ENCODE data around the gene RBFOX1. TPM values are rescaled to one million over a fixed set of nuclear protein-coding genes. Genes with fewer than 3 reads are reported as not detected.

RBFOX1 gene
- total RNA-seq, 1 experiment from 2014 or later = not detected

DNA sequence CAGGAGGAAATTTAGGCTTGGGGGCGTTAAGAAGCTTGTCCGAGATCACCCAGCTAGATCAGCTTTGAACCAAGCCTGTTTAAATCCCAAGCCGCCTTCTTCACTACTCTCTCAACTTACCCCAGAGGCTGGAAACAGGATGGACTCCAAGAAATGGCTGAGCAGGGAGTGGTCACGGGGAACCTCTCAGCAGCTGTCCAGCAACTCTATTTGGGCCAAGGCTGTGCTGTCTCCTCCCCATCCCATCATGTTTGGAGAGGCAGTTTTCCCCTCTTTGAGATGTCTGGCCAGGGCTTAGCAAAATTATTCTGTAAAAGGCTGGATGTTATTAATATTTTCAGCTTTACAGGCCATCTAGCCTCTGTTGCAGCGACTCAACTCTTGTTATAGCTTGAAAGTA is 305.7 kb downstream of the RBFOX1 start:
- H3K27me3 ChIP-seq (ENCODE audit: low read length) = no peaks in the 10 kb centered on the region
- H3K36me3 ChIP-seq (ENCODE audit: low read depth, low read length) = no peaks in the 10 kb centered on the region
- BruUV-seq (replicated peaks) = no TSS peak
- H4K20me1 ChIP-seq (ENCODE audit: low read length) = no peaks in the 10 kb centered on the region
- no peak overlapping the region for H3K4me2 ChIP-seq (ENCODE audit: low read length)
- ChIA-PET POLR2A (ENCODE audit: unreplicated experiment) (no interaction called here), CTCF (no interaction called here)
- intact Hi-C loops (cut with micrococcal nuclease) = no loop called here
- TF ChIP-seq EZH2phosphoT487 (IDR thresholded peaks at IDR 0.05; ENCODE audit: borderline replicate concordance, low read length) (no peak), EZH2 (IDR thresholded peaks at IDR 0.05; ENCODE audit: low read length, unreplicated experiment) (no peak)
- TF ChIP-seq, protein P1, sequence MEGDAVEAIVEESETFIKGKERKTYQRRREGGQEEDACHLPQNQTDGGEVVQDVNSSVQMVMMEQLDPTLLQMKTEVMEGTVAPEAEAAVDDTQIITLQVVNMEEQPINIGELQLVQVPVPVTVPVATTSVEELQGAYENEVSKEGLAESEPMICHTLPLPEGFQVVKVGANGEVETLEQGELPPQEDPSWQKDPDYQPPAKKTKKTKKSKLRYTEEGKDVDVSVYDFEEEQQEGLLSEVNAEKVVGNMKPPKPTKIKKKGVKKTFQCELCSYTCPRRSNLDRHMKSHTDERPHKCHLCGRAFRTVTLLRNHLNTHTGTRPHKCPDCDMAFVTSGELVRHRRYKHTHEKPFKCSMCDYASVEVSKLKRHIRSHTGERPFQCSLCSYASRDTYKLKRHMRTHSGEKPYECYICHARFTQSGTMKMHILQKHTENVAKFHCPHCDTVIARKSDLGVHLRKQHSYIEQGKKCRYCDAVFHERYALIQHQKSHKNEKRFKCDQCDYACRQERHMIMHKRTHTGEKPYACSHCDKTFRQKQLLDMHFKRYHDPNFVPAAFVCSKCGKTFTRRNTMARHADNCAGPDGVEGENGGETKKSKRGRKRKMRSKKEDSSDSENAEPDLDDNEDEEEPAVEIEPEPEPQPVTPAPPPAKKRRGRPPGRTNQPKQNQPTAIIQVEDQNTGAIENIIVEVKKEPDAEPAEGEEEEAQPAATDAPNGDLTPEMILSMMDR (conservative IDR thresholded peaks at IDR 0.05; ENCODE audit: low read depth, low read length) = no peak
- DNase-seq = no peak
- H3K27ac ChIP-seq (ENCODE audit: low read length) = no peak overlapping the region
- H2AFZ ChIP-seq (ENCODE audit: low read length) = no peak overlapping the region
- H3F3A ChIP-seq (ENCODE audit: low read length, unreplicated experiment) = no peaks in the 10 kb centered on the region
- H3K4me3 ChIP-seq (ENCODE audit: low read length) = no peak overlapping the region
- no peaks in the 10 kb centered on the region for H3K9me2 ChIP-seq (replicated peaks; ENCODE audit: low read length)
- ATAC-seq = no peak
- H3K9me3 ChIP-seq (ENCODE audit: low read length) = no peaks in the 10 kb centered on the region
- no peaks in the 10 kb centered on the region for H3K79me2 ChIP-seq (ENCODE audit: low read length)
- no peak overlapping the region for H3K9ac ChIP-seq (ENCODE audit: low read length)
- no peaks in the 10 kb centered on the region for H3K4me1 ChIP-seq (ENCODE audit: insufficient read depth, low read length)

DNA sequence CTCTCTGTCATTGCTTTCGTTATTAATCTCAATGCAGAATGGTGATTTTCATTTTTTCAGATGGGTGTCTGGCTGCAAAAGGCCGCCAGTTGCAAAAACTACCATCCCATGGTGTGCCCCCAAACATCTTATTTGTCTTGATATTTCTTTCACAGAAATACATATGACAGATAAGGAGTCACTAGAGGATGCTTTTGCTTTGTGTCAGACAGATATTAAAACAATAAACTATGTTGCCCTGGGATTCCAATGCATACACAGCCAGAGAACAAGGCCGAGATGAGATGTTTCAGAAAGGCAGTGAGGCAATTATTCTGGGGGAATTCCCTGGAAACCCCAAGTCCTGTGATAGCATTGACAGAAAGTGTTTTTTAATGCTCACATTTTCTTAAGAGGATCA is 307.7 kb downstream of the RBFOX1 start:
- Histone ChIP-seq H3F3A (ENCODE audit: low read length, unreplicated experiment) (no peaks in the 10 kb centered on the region), H4K20me1 (ENCODE audit: low read length) (no peaks in the 10 kb centered on the region), H3K9me3 (ENCODE audit: low read length) (no peaks in the 10 kb centered on the region), H3K4me1 (ENCODE audit: insufficient read depth, low read length) (no peaks in the 10 kb centered on the region), H3K9me2 (replicated peaks; ENCODE audit: low read length) (no peaks in the 10 kb centered on the region), H3K4me3 (ENCODE audit: low read length) (no peak overlapping the region), H3K79me2 (ENCODE audit: low read length) (no peaks in the 10 kb centered on the region), H3K36me3 (ENCODE audit: low read depth, low read length) (no peaks in the 10 kb centered on the region), H3K9ac (ENCODE audit: low read length) (no peak overlapping the region), H3K27ac (ENCODE audit: low read length) (no peak overlapping the region), H3K4me2 (ENCODE audit: low read length) (no peak overlapping the region), H2AFZ (ENCODE audit: low read length) (no peak overlapping the region), H3K27me3 (ENCODE audit: low read length) (no peaks in the 10 kb centered on the region)
- POLR2A ChIA-PET (ENCODE audit: unreplicated experiment) = no interaction called here
- CTCF ChIA-PET = no interaction called here
- TF ChIP-seq EZH2 (IDR thresholded peaks at IDR 0.05; ENCODE audit: low read length, unreplicated experiment) (no peak), EZH2phosphoT487 (IDR thresholded peaks at IDR 0.05; ENCODE audit: borderline replicate concordance, low read length) (no peak)
- TF ChIP-seq, protein P1 (conservative IDR thresholded peaks at IDR 0.05; ENCODE audit: low read depth, low read length) = no peak
- intact Hi-C loops (cut with micrococcal nuclease) = no loop called here
- DNase-seq (no peak), ATAC-seq (no peak)
- no TSS peak for BruUV-seq (replicated peaks)

DNA sequence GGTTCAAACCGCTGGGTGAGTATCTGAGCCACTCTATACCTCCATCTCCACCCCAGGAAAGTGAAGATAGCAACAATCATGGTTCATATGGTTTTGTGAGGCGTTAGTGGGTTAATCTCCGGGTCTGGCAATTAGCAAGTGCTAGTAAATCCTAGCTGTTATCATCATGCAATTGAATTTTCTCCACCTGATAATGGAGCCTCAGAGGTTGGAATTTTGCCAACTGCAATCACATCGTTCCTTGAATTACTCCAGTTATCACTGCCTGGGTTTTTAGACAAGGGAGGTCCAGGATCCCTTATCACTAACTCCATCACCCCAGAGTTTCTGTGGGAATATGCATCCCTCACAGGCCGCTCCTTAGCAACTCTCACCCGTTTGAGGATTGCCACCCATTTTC is 311.5 kb downstream of the RBFOX1 start:
- Histone ChIP-seq H3K4me2 (ENCODE audit: low read length) (no peak overlapping the region), H3K79me2 (ENCODE audit: low read length) (no peaks in the 10 kb centered on the region), H3K4me1 (ENCODE audit: insufficient read depth, low read length) (no peaks in the 10 kb centered on the region), H3K9me2 (replicated peaks; ENCODE audit: low read length) (no peaks in the 10 kb centered on the region), H2AFZ (ENCODE audit: low read length) (no peak overlapping the region), H3K27me3 (ENCODE audit: low read length) (no peaks in the 10 kb centered on the region), H3K36me3 (ENCODE audit: low read depth, low read length) (no peaks in the 10 kb centered on the region), H3K9me3 (ENCODE audit: low read length) (no peaks in the 10 kb centered on the region), H4K20me1 (ENCODE audit: low read length) (no peaks in the 10 kb centered on the region), H3K4me3 (ENCODE audit: low read length) (no peak overlapping the region), H3K27ac (ENCODE audit: low read length) (no peak overlapping the region), H3K9ac (ENCODE audit: low read length) (no peak overlapping the region), H3F3A (ENCODE audit: low read length, unreplicated experiment) (no peaks in the 10 kb centered on the region)
- no peak for DNase-seq
- TF ChIP-seq, protein P1 (conservative IDR thresholded peaks at IDR 0.05; ENCODE audit: low read depth, low read length) = no peak
- no peak for TF ChIP-seq EZH2 (IDR thresholded peaks at IDR 0.05; ENCODE audit: low read length, unreplicated experiment)
- no peak for TF ChIP-seq EZH2phosphoT487 (IDR thresholded peaks at IDR 0.05; ENCODE audit: borderline replicate concordance, low read length)
- intact Hi-C loops (cut with micrococcal nuclease) = no loop called here
- CTCF ChIA-PET = no interaction called here
- ATAC-seq = no peak
- BruUV-seq (replicated peaks) = no TSS peak
- POLR2A ChIA-PET (ENCODE audit: unreplicated experiment) = no interaction called here

All from PC-3 (cell line).